ENCODE results near the gene KCNH5. TPM values are rescaled to one million over a fixed set of nuclear protein-coding genes. Genes with fewer than 3 reads are reported as not detected.

The KCNH5 gene
- total and polyA plus RNA-seq, 2 experiments from 2014 or later: 0.36 to 1.3 TPM

DNA sequence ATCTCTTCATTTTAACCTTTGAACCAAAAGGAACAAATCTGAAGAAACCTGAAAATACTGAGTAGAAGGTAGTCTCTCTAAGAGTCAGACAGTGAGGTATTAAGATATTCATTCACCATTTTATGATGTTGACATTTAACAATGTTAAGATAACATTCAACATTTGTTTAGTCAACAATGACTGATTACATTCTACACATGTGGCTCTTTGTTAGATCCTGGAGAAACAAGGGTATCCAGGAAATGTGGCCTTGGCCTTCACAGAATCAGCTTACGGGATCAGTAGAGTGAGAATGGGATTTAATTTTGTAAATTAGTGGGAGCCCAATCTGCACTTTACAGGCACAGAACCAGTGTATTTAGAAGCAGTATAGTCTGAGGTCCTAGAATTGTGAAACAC lies 355.5 kb downstream of the KCNH5 start:
- H3K27me3 ChIP-seq: no peaks in the 10 kb centered on the region
- H4K20me1 ChIP-seq (ENCODE audit: insufficient read depth, poor library complexity, severe bottlenecking): no peaks in the 10 kb centered on the region
- 69% methylated on average over 1 of the region's 1 CpG for WGBS (ENCODE audit: low lambda C conversion rate, missing lambda C conversion rate)
- H2AFZ ChIP-seq: no peak overlapping the region
- no peak overlapping the region for H3K4me3 ChIP-seq
- peaks cover 17% of the 10 kb centered on the region for H3K4me1 ChIP-seq (ENCODE audit: insufficient read depth)
- no peaks in the 10 kb centered on the region for H3K9me3 ChIP-seq (ENCODE audit: low read depth)
- no peaks in the 10 kb centered on the region for H3K36me3 ChIP-seq (replicated peaks; ENCODE audit: insufficient read depth, low read depth)
- H3K79me2 ChIP-seq: no peaks in the 10 kb centered on the region
- H3K4me2 ChIP-seq: no peak overlapping the region
- no peaks in the 10 kb centered on the region for H3K9me2 ChIP-seq (replicated peaks; ENCODE audit: insufficient read depth)
- DNase-seq (ENCODE audit: low spot score): no peak
- peak overlapping the region; percentile 94 for H3K27ac ChIP-seq
- TF ChIP-seq CTCF (IDR thresholded peaks at IDR 0.05; ENCODE audit: poor library complexity): no peak
- no peak for TF ChIP-seq EZH2phosphoT487 (IDR thresholded peaks at IDR 0.05; ENCODE audit: low read depth, severe bottlenecking, unreplicated experiment)
- no peak for TF ChIP-seq EZH2 (IDR thresholded peaks at IDR 0.05; ENCODE audit: borderline replicate concordance)

DNA sequence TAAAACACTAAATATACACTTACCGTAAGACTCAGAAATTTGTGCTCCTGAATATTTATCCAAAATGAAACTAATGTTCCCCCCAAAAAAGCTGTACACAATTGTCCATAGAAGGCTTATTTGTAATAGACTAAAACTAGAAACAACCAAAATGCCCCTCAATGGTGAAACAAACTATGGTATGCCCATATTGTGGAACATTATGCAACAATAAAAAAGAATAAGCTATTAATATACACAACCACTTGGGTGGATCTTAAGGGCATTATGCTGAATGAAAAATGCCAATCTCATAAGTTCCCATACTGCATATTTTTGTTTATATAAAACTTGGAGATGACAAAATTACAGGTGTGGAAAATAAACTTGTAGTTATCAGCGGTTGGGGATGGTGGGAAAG lies 357.4 kb downstream of the KCNH5 start:
- Histone ChIP-seq H3K79me2 (no peaks in the 10 kb centered on the region), H3K27ac (no peak overlapping the region), H3K9me2 (replicated peaks; ENCODE audit: insufficient read depth) (no peaks in the 10 kb centered on the region), H3K27me3 (no peaks in the 10 kb centered on the region), H4K20me1 (ENCODE audit: insufficient read depth, poor library complexity, severe bottlenecking) (no peaks in the 10 kb centered on the region), H3K36me3 (replicated peaks; ENCODE audit: insufficient read depth, low read depth) (no peaks in the 10 kb centered on the region), H3K4me1 (ENCODE audit: insufficient read depth) (peaks cover 14% of the 10 kb centered on the region), H2AFZ (no peak overlapping the region), H3K4me2 (no peak overlapping the region), H3K9me3 (ENCODE audit: low read depth) (no peaks in the 10 kb centered on the region), H3K4me3 (no peak overlapping the region)
- WGBS (ENCODE audit: low lambda C conversion rate, missing lambda C conversion rate): 98% methylated on average over 2 of the region's 2 CpGs
- TF ChIP-seq EZH2phosphoT487 (IDR thresholded peaks at IDR 0.05; ENCODE audit: low read depth, severe bottlenecking, unreplicated experiment) (no peak), EZH2 (IDR thresholded peaks at IDR 0.05; ENCODE audit: borderline replicate concordance) (no peak), CTCF (IDR thresholded peaks at IDR 0.05; ENCODE audit: poor library complexity) (no peak)
- DNase-seq (ENCODE audit: low spot score): no peak

GRCh38 chr14:62684376-62684775 lies 360.9 kb downstream of the KCNH5 start:
- Histone ChIP-seq H3K4me2 (no peak overlapping the region), H2AFZ (no peak overlapping the region), H3K9me2 (replicated peaks; ENCODE audit: insufficient read depth) (no peaks in the 10 kb centered on the region), H3K27me3 (no peaks in the 10 kb centered on the region), H3K27ac (no peak overlapping the region), H3K36me3 (replicated peaks; ENCODE audit: insufficient read depth, low read depth) (no peaks in the 10 kb centered on the region), H4K20me1 (ENCODE audit: insufficient read depth, poor library complexity, severe bottlenecking) (no peaks in the 10 kb centered on the region), H3K4me3 (no peak overlapping the region), H3K79me2 (no peaks in the 10 kb centered on the region), H3K9me3 (ENCODE audit: low read depth) (no peaks in the 10 kb centered on the region), H3K4me1 (ENCODE audit: insufficient read depth) (no peaks in the 10 kb centered on the region)
- DNase-seq (ENCODE audit: low spot score): no peak
- TF ChIP-seq CTCF (IDR thresholded peaks at IDR 0.05; ENCODE audit: poor library complexity) (no peak), EZH2phosphoT487 (IDR thresholded peaks at IDR 0.05; ENCODE audit: low read depth, severe bottlenecking, unreplicated experiment) (no peak), EZH2 (IDR thresholded peaks at IDR 0.05; ENCODE audit: borderline replicate concordance) (no peak)
- WGBS (ENCODE audit: low lambda C conversion rate, missing lambda C conversion rate): 90% methylated on average over 2 of the region's 2 CpGs

GRCh38 chr14:62682208-62682607 lies 363.1 kb downstream of the KCNH5 start:
- H3K9me3 ChIP-seq (ENCODE audit: low read depth): no peaks in the 10 kb centered on the region
- WGBS (ENCODE audit: low lambda C conversion rate, missing lambda C conversion rate): 91% methylated on average over 7 of the region's 7 CpGs

More at GRCh38 chr14:62682208-62682607, 363.1 kb downstream of the KCNH5 start:
- H4K20me1 ChIP-seq (ENCODE audit: insufficient read depth, poor library complexity, severe bottlenecking): no peaks in the 10 kb centered on the region
- DNase-seq (ENCODE audit: low spot score): no peak
- TF ChIP-seq CTCF (IDR thresholded peaks at IDR 0.05; ENCODE audit: poor library complexity) (no peak), EZH2phosphoT487 (IDR thresholded peaks at IDR 0.05; ENCODE audit: low read depth, severe bottlenecking, unreplicated experiment) (no peak), EZH2 (IDR thresholded peaks at IDR 0.05; ENCODE audit: borderline replicate concordance) (no peak)
- H3K4me3 ChIP-seq: no peak overlapping the region
- no peaks in the 10 kb centered on the region for H3K27me3 ChIP-seq
- H3K4me1 ChIP-seq (ENCODE audit: insufficient read depth): no peaks in the 10 kb centered on the region
- no peaks in the 10 kb centered on the region for H3K79me2 ChIP-seq
- no peak overlapping the region for H3K4me2 ChIP-seq
- no peak overlapping the region for H2AFZ ChIP-seq
- no peaks in the 10 kb centered on the region for H3K36me3 ChIP-seq (replicated peaks; ENCODE audit: insufficient read depth, low read depth)
- H3K27ac ChIP-seq: no peak overlapping the region
- H3K9me2 ChIP-seq (replicated peaks; ENCODE audit: insufficient read depth): no peaks in the 10 kb centered on the region

Data from hepatocyte (in vitro differentiated cells).